ENCODE measurements around the gene PPDPF. TPM values are rescaled to one million over a fixed set of nuclear protein-coding genes. Genes with fewer than 3 reads are reported as not detected.

PPDPF gene
- polyA plus RNA-seq, 1 donor from 2014 or later = 95.1 TPM

GRCh38 chr20:63492518-63492917, 28.0 kb upstream of the PPDPF start:
- H3K79me2 ChIP-seq (replicated peaks; ENCODE audit: insufficient read depth, low read length) = peaks cover 3% of the 10 kb centered on the region
- H2AFZ ChIP-seq (ENCODE audit: low read depth, low read length) = no peak overlapping the region
- peaks cover 18% of the 10 kb centered on the region for H3K36me3 ChIP-seq (ENCODE audit: insufficient read depth, low read length)
- no peaks in the 10 kb centered on the region for H4K20me1 ChIP-seq (ENCODE audit: insufficient read depth)
- TF ChIP-seq MXI1 (conservative IDR thresholded peaks at IDR 0.05; ENCODE audit: poor library complexity, severe bottlenecking) (no peak), REST (IDR thresholded peaks at IDR 0.05; ENCODE audit: borderline replicate concordance) (no peak), SMC3 (conservative IDR thresholded peaks at IDR 0.05; ENCODE audit: poor library complexity) (no peak), TAF1 (IDR thresholded peaks at IDR 0.05; ENCODE audit: low read depth) (no peak), EP300 (conservative IDR thresholded peaks at IDR 0.05; ENCODE audit: poor library complexity, severe bottlenecking) (no peak), POLR2AphosphoS5 (IDR thresholded peaks at IDR 0.05) (no peak), EZH2 (IDR thresholded peaks at IDR 0.05; ENCODE audit: borderline replicate concordance, insufficient read depth, low read length, poor library complexity, severe bottlenecking) (no peak), CTCF (IDR thresholded peaks at IDR 0.05; ENCODE audit: poor library complexity, severe bottlenecking) (no peak), RAD21 (conservative IDR thresholded peaks at IDR 0.05) (no peak)
- no peak overlapping the region for H3K9ac ChIP-seq (ENCODE audit: low read length)
- H3K27me3 ChIP-seq (ENCODE audit: insufficient read depth, low read depth, low read length) = no peaks in the 10 kb centered on the region
- no peaks in the 10 kb centered on the region for H3F3A ChIP-seq (ENCODE audit: insufficient read depth, low read length, poor library complexity, severe bottlenecking)
- H3K9me2 ChIP-seq (ENCODE audit: insufficient read depth, low read length) = no peaks in the 10 kb centered on the region
- H3K4me3 ChIP-seq (ENCODE audit: low read length) = no peak overlapping the region
- no peaks in the 10 kb centered on the region for H3K9me3 ChIP-seq (ENCODE audit: low read length)
- no peak overlapping the region for H3K4me2 ChIP-seq (ENCODE audit: low read length)
- H3K27ac ChIP-seq (ENCODE audit: low read length) = no peak overlapping the region

- Histone ChIP-seq H3K9me3 (ENCODE audit: low read length) (no peaks in the 10 kb centered on the region), H3K4me2 (ENCODE audit: low read length) (no peak overlapping the region), H2AFZ (ENCODE audit: low read depth, low read length) (no peak overlapping the region), H3K27ac (ENCODE audit: low read length) (no peak overlapping the region), H4K20me1 (ENCODE audit: insufficient read depth) (no peaks in the 10 kb centered on the region), H3K27me3 (ENCODE audit: insufficient read depth, low read depth, low read length) (no peaks in the 10 kb centered on the region), H3K79me2 (replicated peaks; ENCODE audit: insufficient read depth, low read length) (peaks cover 3% of the 10 kb centered on the region), H3K4me3 (ENCODE audit: low read length) (no peak overlapping the region), H3F3A (ENCODE audit: insufficient read depth, low read length, poor library complexity, severe bottlenecking) (no peaks in the 10 kb centered on the region), H3K36me3 (ENCODE audit: insufficient read depth, low read length) (peaks cover 18% of the 10 kb centered on the region), H3K9me2 (ENCODE audit: insufficient read depth, low read length) (no peaks in the 10 kb centered on the region), H3K9ac (ENCODE audit: low read length) (no peak overlapping the region)
- no peak for TF ChIP-seq POLR2AphosphoS5 (IDR thresholded peaks at IDR 0.05)
- no peak for TF ChIP-seq EZH2 (IDR thresholded peaks at IDR 0.05; ENCODE audit: borderline replicate concordance, insufficient read depth, low read length, poor library complexity, severe bottlenecking)
- TF ChIP-seq SMC3 (conservative IDR thresholded peaks at IDR 0.05; ENCODE audit: poor library complexity) = no peak
- TF ChIP-seq RAD21 (conservative IDR thresholded peaks at IDR 0.05) = no peak
- no peak for TF ChIP-seq MXI1 (conservative IDR thresholded peaks at IDR 0.05; ENCODE audit: poor library complexity, severe bottlenecking)
- no peak for TF ChIP-seq EP300 (conservative IDR thresholded peaks at IDR 0.05; ENCODE audit: poor library complexity, severe bottlenecking)
- no peak for TF ChIP-seq TAF1 (IDR thresholded peaks at IDR 0.05; ENCODE audit: low read depth)
- no peak for TF ChIP-seq CTCF (IDR thresholded peaks at IDR 0.05; ENCODE audit: poor library complexity, severe bottlenecking)
- no peak for TF ChIP-seq REST (IDR thresholded peaks at IDR 0.05; ENCODE audit: borderline replicate concordance)
Observed at GRCh38 chr20:63492982-63493381, 27.6 kb upstream of the PPDPF start.
